ENCODE results near the gene ITIH3. TPM values are rescaled to one million over a fixed set of nuclear protein-coding genes. Genes with fewer than 3 reads are reported as not detected.

ITIH3 gene
- total RNA-seq, 1 experiment from 2014 or later, result not detected

- no peaks in the 10 kb centered on the region for H3K27me3 Mint-ChIP-seq (ENCODE audit: low read depth)
- no peaks in the 10 kb centered on the region for H3K79me2 ChIP-seq (ENCODE audit: insufficient read depth, low read length)
- no peaks in the 10 kb centered on the region for H4K20me1 ChIP-seq (ENCODE audit: control insufficient read depth, insufficient read depth, insufficient read length)
- no peak overlapping the region for H4K91ac ChIP-seq (ENCODE audit: insufficient read length, low read depth, low read length)
- no peak overlapping the region for H3K9ac ChIP-seq (ENCODE audit: extremely low read depth, insufficient read length, low read length)
- H2BK120ac ChIP-seq (ENCODE audit: low read depth, low read length, poor library complexity, severe bottlenecking), result no peak overlapping the region
- no peak overlapping the region for H2BK20ac ChIP-seq (ENCODE audit: low read depth, low read length, poor library complexity, severe bottlenecking)
- H3K18ac ChIP-seq (ENCODE audit: insufficient read length, low read depth, low read length), result no peak overlapping the region
- H3K4me1 ChIP-seq (ENCODE audit: insufficient read depth, low read length), result no peaks in the 10 kb centered on the region
- H3K79me1 ChIP-seq (ENCODE audit: insufficient read depth, low read depth, low read length, poor library complexity, severe bottlenecking), result no peaks in the 10 kb centered on the region
- no peaks in the 10 kb centered on the region for H3K23me2 ChIP-seq (ENCODE audit: insufficient read length, low read depth, low read length, poor library complexity, severe bottlenecking)
- H3K56ac ChIP-seq (ENCODE audit: insufficient read length, low read depth, low read length), result no peak overlapping the region
- peak overlapping the region in 1 of 3 experiments; percentile 41; a peak in 1 of 7 replicates for H3K27ac Mint-ChIP-seq
- no peak for TF ChIP-seq CTCF (conservative IDR thresholded peaks at IDR 0.05)
- no peaks in the 10 kb centered on the region for H3K27me3 ChIP-seq (ENCODE audit: insufficient read depth, low read length)
- no peak overlapping the region for H2BK12ac ChIP-seq (ENCODE audit: insufficient read length, low read depth, low read length)
- no peak overlapping the region for H2AFZ ChIP-seq (ENCODE audit: low read length)
- H2BK5ac ChIP-seq (ENCODE audit: insufficient read length, low read length), result no peak overlapping the region
- H2BK15ac ChIP-seq (ENCODE audit: low read depth, low read length), result no peak overlapping the region
- WGBS (ENCODE audit: extremely low coverage, insufficient read length, low lambda C conversion rate), result no CpG with 5 or more reads among the region's 6 CpGs
- H3K4me2 ChIP-seq (ENCODE audit: insufficient read depth, insufficient read length, low read length), result no peak overlapping the region
- H3K4me1 Mint-ChIP-seq, result peaks cover 8 to 18% of the 10 kb centered on the region in 2 experiments
- H3K9me3 Mint-ChIP-seq, result no peaks in the 10 kb centered on the region; a peak in 1 of 5 replicates
- no peak overlapping the region for H3T11ph ChIP-seq (ENCODE audit: low read length)
- no peak for DNase-seq
- H3K36me3 Mint-ChIP-seq (ENCODE audit: insufficient read depth in 1 of 3, low read depth in 3 of 3), result peaks cover 16 to 40% (median 31%) of the 10 kb centered on the region in 3 experiments
- H4K5ac ChIP-seq (ENCODE audit: insufficient read length, low read depth, low read length), result no peak overlapping the region
- no peak overlapping the region for H3K27ac ChIP-seq (ENCODE audit: insufficient read length, low read depth, low read length)
- H3K14ac ChIP-seq (ENCODE audit: insufficient read depth, low read length), result no peak overlapping the region
- no peak overlapping the region for H2AK5ac ChIP-seq (ENCODE audit: insufficient read length, low read length)
- H4K8ac ChIP-seq (replicated peaks; ENCODE audit: insufficient read length, low read depth, low read length), result no peak overlapping the region
- no peak overlapping the region for H3K4ac ChIP-seq (ENCODE audit: low read depth, low read length)
- H3K9me3 ChIP-seq (ENCODE audit: control insufficient read depth, low read depth, low read length), result no peaks in the 10 kb centered on the region
- no peak overlapping the region for H3K4me3 Mint-ChIP-seq
- no peak overlapping the region for H3K23ac ChIP-seq (ENCODE audit: insufficient read length, low read depth, low read length)
These were observed 52.6 kb downstream of the ITIH3 start for GRCh38 chr3:52847241-52847640.

Data from H9 (cell line).